HG02588 (cell line): Measurements from ENCODE around the gene PGC.

Source experiments
- ATAC-seq: cut with Tn5 transposase; IDR thresholded peaks from one replicate; pipeline ENCODE4 v1.9.1; 2021; ENCODE audit warnings: mild to moderate bottlenecking, moderate library complexity; ENCODE audit not compliant: unreplicated experiment

The PGC gene

GRCh38 chr6:41702771-41703494, 44.3 kb downstream of the PGC start:
- no peak for ATAC-seq

DNA sequence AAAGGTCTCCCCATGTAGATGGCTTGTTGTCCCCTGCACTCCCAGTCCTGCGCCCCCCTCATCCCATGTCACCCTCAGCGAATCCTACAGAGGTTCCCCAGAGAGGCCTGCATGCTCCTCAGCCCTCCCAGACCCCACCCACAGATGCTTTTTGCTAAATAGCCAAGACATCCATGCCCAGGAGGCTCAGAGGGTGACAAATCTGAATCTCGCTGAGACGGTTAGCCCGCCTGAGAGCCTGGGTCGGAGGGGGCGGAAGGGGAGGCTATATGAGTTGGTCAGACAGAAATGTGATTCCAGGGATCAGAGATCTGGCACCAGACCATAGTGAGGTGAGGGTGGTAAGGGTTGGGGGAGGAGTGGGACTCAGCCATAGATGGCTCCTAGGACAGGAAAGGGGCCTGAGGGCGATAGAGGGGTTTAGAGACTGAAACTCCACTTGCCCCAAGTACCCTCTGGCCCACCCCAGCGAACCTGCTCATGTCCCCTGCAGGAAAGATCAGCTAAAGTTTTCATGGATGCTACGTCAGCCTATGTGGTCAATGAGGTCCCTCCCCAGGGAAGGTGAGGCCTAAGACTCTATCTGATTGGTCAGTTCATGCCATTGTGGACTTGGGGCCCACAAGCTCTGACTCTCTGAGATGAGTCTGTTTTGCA, 45.0 kb downstream of the PGC start:
- no peak for ATAC-seq

GRCh38 chr6:41700463-41701347, 46.5 kb downstream of the PGC start:
- no peak for ATAC-seq

GRCh38 chr6:41699063-41699462, 48.1 kb downstream of the PGC start:
- no peak for ATAC-seq

- ATAC-seq = no peak
Measured at GRCh38 chr6:41697861-41698781, 49.1 kb downstream of the PGC start.

DNA sequence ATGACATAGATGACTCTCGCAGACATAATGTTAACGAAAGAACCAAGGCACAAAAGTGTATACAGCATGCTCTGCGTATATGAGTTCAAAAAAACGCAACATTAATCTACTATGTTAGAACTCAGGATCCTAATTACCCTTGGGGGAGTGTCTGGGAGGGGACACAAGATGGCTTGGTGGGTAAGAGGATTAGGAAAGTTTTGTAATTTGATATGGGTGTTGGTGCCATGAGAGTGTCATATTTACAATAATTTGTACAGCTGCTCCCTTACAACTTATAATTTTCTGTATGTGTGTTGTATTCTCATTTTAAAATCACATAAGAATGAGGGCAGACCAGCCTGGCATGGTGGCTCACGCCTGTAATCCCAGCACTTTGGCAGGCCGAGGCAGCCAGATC, 50.4 kb downstream of the PGC start:
- no peak for ATAC-seq

DNA sequence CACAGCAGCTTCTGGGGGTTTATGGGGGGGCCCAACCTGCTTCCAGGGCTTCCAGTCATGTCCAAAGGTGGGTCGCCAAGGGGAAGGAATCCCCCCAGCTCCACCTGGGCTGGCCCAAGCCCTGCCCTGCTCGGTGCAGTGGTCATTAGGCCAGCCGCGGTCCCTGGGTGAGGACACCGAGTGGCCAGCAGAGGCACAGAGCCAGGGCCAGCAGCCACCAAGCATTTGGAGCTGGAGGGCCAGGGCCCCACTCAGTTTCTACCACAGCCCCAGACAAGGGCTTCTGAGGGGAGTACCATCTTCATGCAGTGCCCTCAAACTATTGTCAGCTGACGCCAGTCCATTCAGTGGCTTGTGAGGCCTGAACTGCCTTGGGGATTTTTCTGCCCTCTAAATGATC, 51.4 kb downstream of the PGC start:
- ATAC-seq = no peak

DNA sequence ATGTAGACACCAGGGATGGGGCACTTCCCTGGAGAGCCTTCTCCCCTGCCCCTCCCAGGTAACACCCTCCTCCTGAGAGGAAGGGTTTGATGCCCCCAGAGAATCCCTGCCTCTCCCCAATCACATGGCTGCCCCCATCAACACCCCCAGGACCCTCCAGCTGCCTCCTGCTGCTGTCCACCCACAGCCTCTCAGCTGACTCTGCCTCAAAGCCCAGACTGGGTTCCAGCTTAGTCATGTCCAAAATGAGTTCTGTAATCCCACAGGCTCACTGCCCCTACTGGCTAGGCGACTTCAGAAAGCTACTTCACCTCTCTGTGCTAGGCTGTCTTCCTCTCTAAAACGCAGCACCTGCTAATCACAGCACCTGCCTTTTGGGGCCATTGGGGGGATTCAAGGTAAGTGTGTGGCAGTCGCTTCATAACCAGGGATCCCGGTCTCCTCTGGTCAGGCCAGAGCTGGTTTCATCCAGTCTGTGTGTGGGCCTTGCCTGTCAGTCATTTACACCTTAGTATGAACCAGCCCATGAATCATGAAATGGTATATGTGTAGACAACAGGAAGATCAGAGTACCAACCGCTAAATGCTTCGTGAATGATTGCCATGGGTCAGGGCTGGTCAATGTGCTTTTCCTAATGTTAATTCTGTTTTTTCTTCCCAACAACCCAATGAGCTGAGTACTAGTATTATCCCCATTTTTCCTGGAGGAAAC, 52.2 kb downstream of the PGC start:
- ATAC-seq = no peak

- no peak for ATAC-seq
Measured at GRCh38 chr6:41693281-41694240, 53.6 kb downstream of the PGC start.

- no peak for ATAC-seq
Measured at GRCh38 chr6:41692730-41693129, 54.5 kb downstream of the PGC start.

DNA sequence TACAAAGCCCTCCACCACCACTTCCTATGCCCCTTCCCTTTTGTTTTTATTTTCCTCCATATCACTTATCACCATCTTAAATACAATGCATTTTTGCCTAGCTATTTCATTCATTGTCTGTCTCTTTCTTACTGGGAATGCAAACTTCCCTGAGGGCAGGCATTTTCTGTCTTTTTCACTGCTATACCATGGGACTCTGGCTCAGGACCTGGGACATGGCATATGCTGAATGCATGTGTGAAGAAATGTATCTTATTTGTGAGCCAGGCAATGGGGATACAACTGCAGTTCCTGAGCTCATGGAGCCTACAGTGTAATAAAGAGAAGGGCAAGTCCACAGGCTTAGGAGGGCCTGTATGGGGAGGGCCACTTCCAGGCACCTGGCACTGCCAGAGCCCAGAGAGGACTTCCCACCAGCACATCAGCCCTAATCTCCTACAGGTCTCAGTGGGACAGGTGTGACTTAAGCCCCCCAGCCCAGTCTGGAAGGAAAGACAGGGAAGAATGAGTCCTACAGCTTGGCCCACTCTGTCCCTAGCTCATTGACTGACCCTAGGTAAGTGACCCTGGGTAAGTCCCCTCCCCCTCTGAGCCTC, 55.0 kb downstream of the PGC start:
- ATAC-seq = no peak

- ATAC-seq = no peak
Measured at GRCh38 chr6:41691426-41692079, 55.6 kb downstream of the PGC start.

DNA sequence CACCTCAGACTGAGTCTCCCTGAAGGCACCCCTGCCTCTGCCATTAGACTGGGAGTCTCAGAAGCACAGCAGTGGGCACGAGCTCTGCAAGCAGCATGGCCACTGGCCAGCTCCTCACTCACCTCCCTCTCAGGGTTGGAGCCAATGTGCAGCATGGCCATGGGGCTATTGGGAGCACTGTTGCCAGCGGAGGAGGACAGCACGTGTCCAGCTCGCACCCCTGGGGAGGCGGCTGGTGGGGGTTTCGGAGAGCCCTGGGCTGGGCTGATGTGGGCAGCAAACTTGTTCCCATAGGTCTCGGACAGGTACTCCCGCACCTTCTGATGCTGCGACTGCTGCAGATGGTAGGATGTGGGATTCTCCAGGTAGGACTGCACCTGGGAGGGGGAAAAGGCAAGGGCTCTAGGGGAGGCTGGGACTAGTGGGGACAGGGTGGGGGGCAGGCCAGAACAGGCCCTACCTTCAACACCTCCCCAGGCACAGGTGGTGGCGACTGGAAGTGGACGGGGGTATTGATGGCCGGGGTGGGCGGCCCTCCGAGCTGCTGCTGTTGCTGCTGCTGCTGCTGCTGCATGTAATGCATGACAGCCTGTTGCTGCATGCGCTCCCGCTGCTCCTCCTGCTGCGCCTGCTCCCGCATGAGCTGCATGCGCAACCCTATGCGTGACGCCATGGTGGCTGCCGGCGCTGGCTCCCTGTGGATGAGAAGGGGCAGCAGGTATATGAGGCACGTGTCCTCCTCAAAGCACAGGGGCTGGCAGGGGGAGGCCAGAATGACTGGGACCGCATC, 56.5 kb downstream of the PGC start:
- ATAC-seq = no peak

DNA sequence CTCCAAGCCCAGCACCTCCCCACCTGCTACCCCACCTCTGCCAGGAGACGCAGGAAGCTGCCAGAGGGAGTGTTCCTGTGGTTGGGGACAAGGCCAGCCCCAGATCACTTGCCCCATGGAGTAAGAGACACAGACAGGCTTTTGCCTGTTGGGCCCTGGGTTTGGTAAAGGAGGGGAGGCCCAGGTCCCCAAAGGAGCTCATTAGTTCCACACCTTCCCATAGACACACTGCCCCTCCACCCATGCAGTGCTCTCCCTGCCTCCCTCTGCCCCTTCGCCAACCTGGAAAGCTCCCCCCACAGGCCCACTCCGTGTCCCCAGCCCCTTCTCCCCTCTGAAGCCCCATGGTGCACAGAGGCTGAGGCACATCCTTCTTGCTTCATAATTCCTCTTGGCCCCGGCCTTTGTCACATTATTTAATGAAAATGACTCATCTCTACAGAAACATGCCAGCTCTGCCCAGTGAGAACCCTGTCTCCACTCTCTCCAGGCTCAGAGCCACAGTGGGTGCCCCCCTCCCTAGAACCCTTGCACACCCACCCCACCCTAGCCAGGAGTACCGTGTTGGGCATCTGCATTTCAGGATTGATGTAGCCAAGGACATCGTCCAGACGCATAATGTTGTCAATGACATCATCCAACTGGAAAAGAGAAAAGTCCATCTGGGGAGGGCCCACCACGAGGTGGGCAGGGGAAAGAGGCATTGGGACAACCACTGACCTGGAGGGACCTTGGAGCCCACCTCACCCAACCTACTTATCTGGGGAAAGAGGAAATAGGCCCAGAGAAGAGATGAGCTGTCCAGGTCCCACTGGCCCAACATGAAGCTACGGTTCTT, 57.8 kb downstream of the PGC start:
- ATAC-seq = no peak

- no peak for ATAC-seq
Measured at GRCh38 chr6:41688256-41688965, 58.8 kb downstream of the PGC start.
